Endothelial cell of umbilical vein (primary cell): ENCODE measurements around the gene ERP29.

ENCODE experiments used
- EZH2 ChIP-seq: IDR thresholded peaks from 2 replicates; pipeline ENCODE4 v1.6.1; 2012; ENCODE audit warnings: borderline replicate concordance, low read depth, mild to moderate bottlenecking, moderate library complexity, low read length, inconsistent platforms; ENCODE audit not compliant: severe bottlenecking
- GATA2 ChIP-seq: IDR thresholded peaks from 2 replicates; pipeline ENCODE4 v1.7.0; 2011; ENCODE audit warnings: low read depth, mild to moderate bottlenecking, moderate library complexity, mixed read lengths, low read length; ENCODE audit not compliant: insufficient read length, insufficient read depth
- JUN ChIP-seq: IDR thresholded peaks from 2 replicates; pipeline ENCODE4 v1.6.1; 2011; ENCODE audit warnings: borderline replicate concordance, low read depth; ENCODE audit not compliant: insufficient read length, insufficient read depth
- MYC ChIP-seq: IDR thresholded peaks from one replicate; pipeline ENCODE4 v1.6.1; 2011; ENCODE audit warnings: mild to moderate bottlenecking, low read depth, low read length
- POLR2A ChIP-seq: IDR thresholded peaks from 2 replicates; pipeline ENCODE4 v1.6.1; 2012; ENCODE audit warnings: low read depth, mild to moderate bottlenecking, control low read depth, low read length
- POLR2AphosphoS5 ChIP-seq: IDR thresholded peaks from 2 replicates; pipeline ENCODE4 v1.6.1; 2012; ENCODE audit warnings: low read depth, mild to moderate bottlenecking, control low read depth, low read length, moderate library complexity; ENCODE audit not compliant: insufficient read depth
- TF ChIP-seq, protein P1 (sequence below), 2 donors: IDR thresholded peaks; 1 replicate in 1 of 2; 2 replicates in 1 of 2; pipeline ENCODE4 v1.5.1; 2011; ENCODE audit warnings: low read length in 2 of 2, mild to moderate bottlenecking in 2 of 2, moderate library complexity in 2 of 2, control low read depth in 1 of 2, inconsistent platforms in 1 of 2, low read depth in 1 of 2; ENCODE audit not compliant: insufficient read depth in 1 of 2; ENCODE audit errors: extremely low read depth in 1 of 2
- TF ChIP-seq, protein P2 (sequence below): IDR thresholded peaks from 2 replicates; pipeline ENCODE4 v1.6.1; 2011; ENCODE audit not compliant: insufficient read depth, insufficient read length

DNA sequence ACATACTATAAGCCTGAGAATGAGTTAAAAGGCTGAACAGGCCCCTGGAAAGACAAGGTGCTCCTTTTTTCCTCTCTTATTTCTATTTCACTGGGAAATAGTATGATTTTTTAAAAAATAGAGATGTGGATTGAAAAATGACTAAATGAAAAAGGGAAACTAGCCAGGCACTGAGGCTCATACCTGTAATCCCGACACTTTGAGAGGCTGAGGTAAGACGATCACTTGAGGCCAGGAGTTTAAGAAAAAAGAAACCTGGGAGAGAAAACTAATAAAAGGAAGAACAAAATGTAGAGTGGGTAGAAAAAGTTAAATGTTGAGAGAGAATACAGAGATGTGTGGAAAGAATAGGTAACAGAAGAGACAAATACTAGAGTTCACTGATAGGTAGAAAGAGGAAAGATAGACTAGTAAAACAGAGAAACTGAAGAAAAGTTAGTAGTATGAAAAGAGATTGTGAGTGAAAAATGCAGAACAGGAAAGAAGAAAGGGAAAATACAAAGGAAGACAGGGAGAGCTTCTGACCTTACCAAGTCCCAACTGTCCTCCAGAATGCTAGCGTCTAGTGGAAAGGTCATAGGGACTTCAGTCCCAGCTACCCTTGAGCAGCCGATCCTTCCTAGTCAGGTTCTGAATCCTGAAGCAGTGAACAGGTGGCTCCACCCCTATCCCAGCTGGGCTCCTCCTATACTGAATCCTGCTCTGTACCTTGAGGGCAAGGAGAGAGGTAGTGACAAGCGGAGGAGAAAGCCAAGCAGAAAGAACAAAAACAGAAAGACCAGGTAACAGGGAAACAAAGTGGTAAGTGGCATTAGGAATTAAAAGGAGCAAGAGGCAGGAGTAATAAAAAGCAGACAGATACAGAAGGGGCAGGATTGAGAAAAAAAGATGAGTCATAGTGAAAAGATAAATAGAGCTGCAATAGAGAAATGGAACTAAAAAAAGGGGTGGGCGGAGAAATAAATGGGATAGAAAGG, 7.5 kb upstream of the ERP29 start:
- TF ChIP-seq, protein P1, sequence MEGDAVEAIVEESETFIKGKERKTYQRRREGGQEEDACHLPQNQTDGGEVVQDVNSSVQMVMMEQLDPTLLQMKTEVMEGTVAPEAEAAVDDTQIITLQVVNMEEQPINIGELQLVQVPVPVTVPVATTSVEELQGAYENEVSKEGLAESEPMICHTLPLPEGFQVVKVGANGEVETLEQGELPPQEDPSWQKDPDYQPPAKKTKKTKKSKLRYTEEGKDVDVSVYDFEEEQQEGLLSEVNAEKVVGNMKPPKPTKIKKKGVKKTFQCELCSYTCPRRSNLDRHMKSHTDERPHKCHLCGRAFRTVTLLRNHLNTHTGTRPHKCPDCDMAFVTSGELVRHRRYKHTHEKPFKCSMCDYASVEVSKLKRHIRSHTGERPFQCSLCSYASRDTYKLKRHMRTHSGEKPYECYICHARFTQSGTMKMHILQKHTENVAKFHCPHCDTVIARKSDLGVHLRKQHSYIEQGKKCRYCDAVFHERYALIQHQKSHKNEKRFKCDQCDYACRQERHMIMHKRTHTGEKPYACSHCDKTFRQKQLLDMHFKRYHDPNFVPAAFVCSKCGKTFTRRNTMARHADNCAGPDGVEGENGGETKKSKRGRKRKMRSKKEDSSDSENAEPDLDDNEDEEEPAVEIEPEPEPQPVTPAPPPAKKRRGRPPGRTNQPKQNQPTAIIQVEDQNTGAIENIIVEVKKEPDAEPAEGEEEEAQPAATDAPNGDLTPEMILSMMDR (IDR thresholded peaks at IDR 0.05; ENCODE audit: extremely low read depth in 1 of 2, insufficient read depth in 1 of 2, low read depth in 1 of 2, low read length in 2 of 2) = no peak
- TF ChIP-seq, protein P2, sequence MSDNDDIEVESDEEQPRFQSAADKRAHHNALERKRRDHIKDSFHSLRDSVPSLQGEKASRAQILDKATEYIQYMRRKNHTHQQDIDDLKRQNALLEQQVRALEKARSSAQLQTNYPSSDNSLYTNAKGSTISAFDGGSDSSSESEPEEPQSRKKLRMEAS = no peak
- TF ChIP-seq POLR2A = no peak
- TF ChIP-seq MYC = no peak
- no peak for TF ChIP-seq EZH2
- no peak for TF ChIP-seq GATA2
- TF ChIP-seq POLR2AphosphoS5 = no peak
- TF ChIP-seq JUN = no peak
